Mesothelial cell of epicardium (in vitro differentiated cells): ENCODE data around the gene ADAD2. TPM values are rescaled to one million over a fixed set of nuclear protein-coding genes. Genes with fewer than 3 reads are reported as not detected.

ENCODE experiments used
- DNase-seq, 2 experiments: peaks; one replicate each; pipeline ENCODE4 v3.0.0; 2021; ENCODE audit warnings: low spot score in 2 of 2; ENCODE audit not compliant: unreplicated experiment in 2 of 2
- H3K27ac Mint-ChIP-seq: 2 replicates; pipeline ENCODE4 v1.8.0; 2021; ENCODE audit warnings: mixed read lengths
- H3K27me3 Mint-ChIP-seq: 2 replicates; pipeline ENCODE4 v1.8.0; 2021; ENCODE audit warnings: low read depth, mixed read lengths
- H3K36me3 Mint-ChIP-seq: 2 replicates; pipeline ENCODE4 v1.8.0; 2021; ENCODE audit warnings: mixed read lengths
- H3K4me1 Mint-ChIP-seq: 2 replicates; pipeline ENCODE4 v1.8.0; 2021; ENCODE audit warnings: mixed read lengths
- H3K4me3 Mint-ChIP-seq: 2 replicates; pipeline ENCODE4 v1.8.0; 2021; ENCODE audit warnings: mild to moderate bottlenecking, moderate library complexity, mixed read lengths
- H3K9me3 Mint-ChIP-seq: 2 replicates; pipeline ENCODE4 v1.8.0; 2021; ENCODE audit warnings: mixed read lengths
- CTCF ChIP-seq: fragments of 200-600 bp; sonication (generic); IDR thresholded peaks from one replicate; pipeline ENCODE4 v1.5.0; 2021; ENCODE audit warnings: antibody characterized with exemption; ENCODE audit not compliant: unreplicated experiment
- total RNA-seq: library from RNA; stranded (reverse); gene quantifications from 3 replicates; pipeline ENCODE4 v1.2.1, GENCODE V29; 2021

Gene ADAD2
- total RNA-seq, 1 donor from 2014 or later = not detected

GRCh38 chr16:84182104-84182503, 8.9 kb upstream of the ADAD2 start:
- H3K4me3 Mint-ChIP-seq = no peak overlapping the region
- no peak for DNase-seq

GRCh38 chr16:84182680-84183571, 8.0 kb upstream of the ADAD2 start:
- no peak for DNase-seq
- peaks cover 12% of the 10 kb centered on the region for H3K4me1 Mint-ChIP-seq
- H3K27me3 Mint-ChIP-seq = no peaks in the 10 kb centered on the region
- no peak for TF ChIP-seq CTCF
- H3K36me3 Mint-ChIP-seq = peaks cover 16% of the 10 kb centered on the region
- H3K9me3 Mint-ChIP-seq = no peaks in the 10 kb centered on the region
- no peak overlapping the region for H3K4me3 Mint-ChIP-seq
- no peak overlapping the region for H3K27ac Mint-ChIP-seq

More at GRCh38 chr16:84182104-84182503, 8.9 kb upstream of the ADAD2 start:
- Mint-ChIP-seq H3K9me3 (no peaks in the 10 kb centered on the region), H3K4me1 (peaks cover 16% of the 10 kb centered on the region), H3K27me3 (no peaks in the 10 kb centered on the region), H3K27ac (no peak overlapping the region), H3K36me3 (peaks cover 16% of the 10 kb centered on the region)
- TF ChIP-seq CTCF = no peak

GRCh38 chr16:84183572-84183875, 7.4 kb upstream of the ADAD2 start:
- Mint-ChIP-seq H3K4me1 (peaks cover 12% of the 10 kb centered on the region), H3K4me3 (no peak overlapping the region), H3K36me3 (peaks cover 16% of the 10 kb centered on the region), H3K27me3 (no peaks in the 10 kb centered on the region), H3K9me3 (no peaks in the 10 kb centered on the region), H3K27ac (no peak overlapping the region)
- DNase-seq = no peak
- no peak for TF ChIP-seq CTCF

GRCh38 chr16:84183911-84184591, 6.9 kb upstream of the ADAD2 start:
- H3K4me3 Mint-ChIP-seq = no peak overlapping the region
- no peaks in the 10 kb centered on the region for H3K9me3 Mint-ChIP-seq
- no peaks in the 10 kb centered on the region for H3K27me3 Mint-ChIP-seq
- peaks cover 12% of the 10 kb centered on the region for H3K4me1 Mint-ChIP-seq
- peaks cover 16% of the 10 kb centered on the region for H3K36me3 Mint-ChIP-seq
- no peak for DNase-seq
- no peak for TF ChIP-seq CTCF
- H3K27ac Mint-ChIP-seq = no peak overlapping the region

GRCh38 chr16:84184775-84185174, 6.2 kb upstream of the ADAD2 start:
- no peak for TF ChIP-seq CTCF
- peaks cover 16% of the 10 kb centered on the region for H3K36me3 Mint-ChIP-seq
- H3K4me3 Mint-ChIP-seq = peak overlapping the region; percentile 96
- no peaks in the 10 kb centered on the region for H3K9me3 Mint-ChIP-seq
- no peak overlapping the region for H3K27ac Mint-ChIP-seq
- DNase-seq = no peak
- H3K4me1 Mint-ChIP-seq = peaks cover 12% of the 10 kb centered on the region
- no peaks in the 10 kb centered on the region for H3K27me3 Mint-ChIP-seq
